ENCODE results near the gene NAGK.
"Not testable (repeated sequence)": the region's sequence is repeated elsewhere in the genome, so short reads cannot be mapped to it uniquely, and the experiment has no call there.

NAGK gene

GRCh38 chr2:71070294-71071093 lies 2.0 kb downstream of the NAGK start:
- DNase-seq, result no peak

- peak; percentile 70 for DNase-seq
Measured at GRCh38 chr2:71071681-71072398, 3.4 kb downstream of the NAGK start.

GRCh38 chr2:71072492-71072891 lies 4.0 kb downstream of the NAGK start:
- no peak for DNase-seq

GRCh38 chr2:71073475-71073874 lies 5.0 kb downstream of the NAGK start:
- DNase-seq, result no peak

- DNase-seq, result no peak
Measured at GRCh38 chr2:71074893-71075395, 6.5 kb downstream of the NAGK start.

- no peak for DNase-seq
Measured at GRCh38 chr2:71078624-71079023, 10.2 kb downstream of the NAGK start.

- DNase-seq, result peak; percentile 76
Measured at GRCh38 chr2:71082402-71083252, 14.2 kb downstream of the NAGK start.

- DNase-seq, result not testable (repeated sequence)
Measured at GRCh38 chr2:71083297-71083696, 14.8 kb downstream of the NAGK start.

GRCh38 chr2:71083752-71084312 lies 15.4 kb downstream of the NAGK start:
- DNase-seq, result not testable (repeated sequence)

- not testable (repeated sequence) for DNase-seq
Measured at GRCh38 chr2:71085325-71086003, 17.0 kb downstream of the NAGK start.

GRCh38 chr2:71089475-71089874 lies 21.0 kb downstream of the NAGK start:
- not testable (repeated sequence) for DNase-seq

- not testable (repeated sequence) for DNase-seq
Measured at GRCh38 chr2:71091808-71092207, 23.4 kb downstream of the NAGK start.

- not testable (repeated sequence) for DNase-seq
Measured at GRCh38 chr2:71092491-71093260, 24.2 kb downstream of the NAGK start.

GRCh38 chr2:71100195-71100964 lies 31.9 kb downstream of the NAGK start:
- peak; percentile 51 for DNase-seq

- DNase-seq, result no peak
Measured at GRCh38 chr2:71101656-71102055, 33.2 kb downstream of the NAGK start.

- DNase-seq, result no peak
Measured at GRCh38 chr2:71102981-71103681, 34.7 kb downstream of the NAGK start.

GRCh38 chr2:71103809-71104208 lies 35.4 kb downstream of the NAGK start:
- no peak for DNase-seq

- DNase-seq, result not testable (repeated sequence)
Measured at GRCh38 chr2:71106463-71106862, 38.0 kb downstream of the NAGK start.

GRCh38 chr2:71108091-71108490 lies 39.6 kb downstream of the NAGK start:
- no peak for DNase-seq

GRCh38 chr2:71113843-71114242 lies 45.4 kb downstream of the NAGK start:
- DNase-seq, result no peak
